Stimulated activated memory B cell treated with anti-CD40 and anti-IgM and Interleukin-4, amounts not matched to agents 10 μg/mL and 1 μg/mL and 100 μg/mL, for 72 hours (primary cell): Measurements from ENCODE around the gene RTN1.

ENCODE experiments used
- ATAC-seq: fragments of 150-1000 bp; cut with Tn5 transposase; 2 replicates; pipeline ENCODE4 v1.10.0; 2021
- H3K27ac Mint-ChIP-seq: one replicate; pipeline ENCODE4 v1.8.0; 2022; ENCODE audit warnings: mild to moderate bottlenecking, mixed read lengths
- H3K27me3 Mint-ChIP-seq: one replicate; pipeline ENCODE4 v1.8.0; 2022; ENCODE audit warnings: mixed read lengths
- H3K36me3 Mint-ChIP-seq: one replicate; pipeline ENCODE4 v1.8.0; 2022; ENCODE audit warnings: mixed read lengths
- H3K4me1 Mint-ChIP-seq: one replicate; pipeline ENCODE4 v1.8.0; 2022; ENCODE audit warnings: mixed read lengths
- H3K4me3 Mint-ChIP-seq: one replicate; pipeline ENCODE4 v1.8.0; 2022; ENCODE audit warnings: mild to moderate bottlenecking, moderate library complexity, mixed read lengths
- H3K9me3 Mint-ChIP-seq: one replicate; pipeline ENCODE4 v1.8.0; 2022; ENCODE audit warnings: mixed read lengths

RTN1 gene

DNA sequence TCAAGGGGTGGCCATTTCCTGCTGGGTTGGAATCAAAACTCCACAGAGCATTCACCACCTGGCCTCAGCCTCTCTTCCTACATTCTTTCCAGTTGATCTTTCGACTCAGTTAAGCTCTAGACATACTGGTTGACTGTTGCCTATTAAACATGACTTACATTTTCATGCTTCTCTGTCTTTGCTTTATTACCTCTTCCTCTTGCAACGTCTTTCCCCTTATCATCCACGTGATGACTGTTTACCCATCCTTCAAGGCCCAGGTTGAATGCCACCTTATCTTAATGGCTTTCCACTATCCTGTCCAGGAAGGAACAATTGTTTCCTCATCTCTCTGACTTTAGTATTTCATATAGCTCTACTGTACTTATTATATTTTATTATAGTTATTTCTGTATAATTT is 269.5 kb downstream of the RTN1 start:
- ATAC-seq = no peak
- no peaks in the 10 kb centered on the region for H3K36me3 Mint-ChIP-seq
- peaks cover 19% of the 10 kb centered on the region for H3K27me3 Mint-ChIP-seq
- no peaks in the 10 kb centered on the region for H3K4me1 Mint-ChIP-seq
- H3K4me3 Mint-ChIP-seq = no peak overlapping the region
- no peaks in the 10 kb centered on the region for H3K9me3 Mint-ChIP-seq
- H3K27ac Mint-ChIP-seq = no peak overlapping the region

DNA sequence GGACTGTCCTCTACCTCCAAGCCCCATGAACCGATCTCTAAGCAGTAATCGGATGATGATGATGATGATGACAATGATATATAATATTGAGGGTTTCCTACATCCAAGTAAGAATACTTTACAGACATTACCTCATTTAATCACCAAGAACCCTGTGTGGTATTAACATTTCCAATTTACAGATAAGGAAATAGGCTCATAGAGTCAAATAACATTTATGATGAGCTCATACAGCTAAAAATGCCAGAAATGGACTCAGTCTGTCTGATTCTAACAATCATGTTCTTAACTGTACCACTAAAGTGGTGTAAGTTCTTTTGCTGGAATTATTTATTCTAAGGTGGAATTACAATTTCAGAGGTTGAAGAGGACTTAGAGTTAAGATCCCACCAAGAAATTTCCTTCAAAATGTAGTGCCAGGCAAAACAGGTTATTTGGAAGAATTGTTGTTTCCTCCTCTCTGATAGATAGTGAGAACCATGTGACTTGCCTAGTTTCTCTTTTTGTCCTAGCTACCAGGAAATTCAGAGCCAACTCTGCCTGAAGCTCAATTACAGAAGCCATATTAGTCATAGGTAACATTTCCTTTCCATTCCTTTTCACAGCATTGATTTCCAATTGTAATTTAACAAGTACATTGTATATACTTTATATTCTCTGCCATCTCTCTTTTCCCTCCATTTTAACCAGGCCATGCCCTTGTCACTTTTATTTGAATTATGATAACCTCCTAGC is 270.2 kb downstream of the RTN1 start:
- no peak for ATAC-seq
- Mint-ChIP-seq H3K27ac (no peak overlapping the region), H3K4me3 (no peak overlapping the region), H3K9me3 (no peaks in the 10 kb centered on the region), H3K36me3 (no peaks in the 10 kb centered on the region), H3K27me3 (peaks cover 19% of the 10 kb centered on the region), H3K4me1 (no peaks in the 10 kb centered on the region)

DNA sequence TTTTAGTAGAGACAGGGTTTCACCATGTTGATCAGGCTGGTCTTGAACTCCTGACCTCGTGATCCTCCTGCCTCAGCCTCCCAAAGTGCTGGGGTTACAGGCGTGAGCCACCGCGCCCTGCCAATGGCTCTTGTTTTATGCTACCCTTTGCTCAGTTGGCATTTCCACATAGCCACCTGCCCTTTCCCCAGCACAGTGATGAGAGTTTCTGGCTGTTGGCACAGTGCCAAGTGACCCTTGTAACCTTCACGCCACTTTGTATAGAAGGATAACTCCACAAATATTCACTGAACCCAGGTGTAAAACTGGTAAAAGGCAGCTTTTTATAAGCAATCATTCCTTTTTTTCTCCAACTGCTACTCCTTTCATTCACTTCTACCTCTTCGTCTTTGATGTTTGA is 275.5 kb downstream of the RTN1 start:
- ATAC-seq = no peak
- H3K27me3 Mint-ChIP-seq = peaks cover 19% of the 10 kb centered on the region
- H3K36me3 Mint-ChIP-seq = no peaks in the 10 kb centered on the region
- H3K27ac Mint-ChIP-seq = no peak overlapping the region
- H3K4me1 Mint-ChIP-seq = no peaks in the 10 kb centered on the region
- no peak overlapping the region for H3K4me3 Mint-ChIP-seq
- peaks cover 3% of the 10 kb centered on the region for H3K9me3 Mint-ChIP-seq

DNA sequence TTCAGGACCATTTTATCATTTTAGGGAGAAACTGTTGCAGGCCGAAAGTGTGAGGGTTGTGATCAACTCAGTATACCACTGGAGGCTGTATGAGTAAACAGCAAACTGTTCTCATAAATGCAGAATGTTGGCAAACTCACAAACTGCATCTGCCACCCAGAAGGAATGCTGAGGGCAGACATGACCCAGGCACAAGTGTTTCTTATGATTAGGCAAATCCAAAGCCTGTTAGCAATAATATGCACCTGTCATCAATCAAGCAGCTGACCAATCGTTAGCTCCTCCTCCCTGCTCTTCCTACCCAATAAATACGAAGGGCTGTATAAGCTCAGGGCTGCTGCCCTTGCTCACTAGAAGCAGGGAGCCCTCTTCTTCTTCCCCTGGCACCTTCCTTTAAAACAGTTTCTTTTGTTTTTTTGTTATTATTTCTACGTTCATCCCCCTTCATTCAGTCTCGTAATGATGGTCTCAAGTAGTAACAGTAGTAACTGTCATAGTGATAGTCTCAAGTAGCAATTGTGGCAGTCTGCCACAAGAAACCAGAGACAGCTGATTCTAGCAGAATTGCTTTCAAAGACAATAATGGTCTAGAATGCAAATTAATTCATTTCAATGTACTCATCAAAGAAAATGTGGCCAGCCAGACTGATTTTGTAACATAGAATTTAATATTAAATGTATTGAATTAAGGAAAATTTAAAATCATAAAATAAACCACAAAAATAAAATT is 278.8 kb downstream of the RTN1 start:
- Mint-ChIP-seq H3K27ac (no peak overlapping the region), H3K36me3 (no peaks in the 10 kb centered on the region), H3K4me3 (no peak overlapping the region), H3K4me1 (no peaks in the 10 kb centered on the region), H3K27me3 (peaks cover 4% of the 10 kb centered on the region), H3K9me3 (peaks cover 3% of the 10 kb centered on the region)
- ATAC-seq = no peak

DNA sequence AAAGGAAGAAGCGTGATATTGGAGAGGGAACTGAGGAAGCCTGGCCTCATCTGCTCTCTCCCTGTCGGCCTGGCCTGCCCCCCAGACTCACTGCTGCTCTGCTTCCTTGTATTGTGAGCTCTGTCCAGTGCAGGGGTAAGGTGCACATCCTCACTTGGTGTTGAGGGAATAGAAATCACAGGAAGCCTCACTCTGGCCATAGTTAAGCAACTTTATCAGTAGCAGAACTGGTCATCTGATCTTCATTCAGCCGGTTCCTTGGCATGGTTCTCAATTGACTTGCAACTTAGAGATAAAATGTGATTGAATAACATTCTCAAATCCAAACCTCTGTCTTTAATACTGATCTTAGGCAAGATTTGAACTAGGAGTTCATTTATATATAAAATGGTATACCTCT is 282.5 kb downstream of the RTN1 start:
- ATAC-seq = no peak
- no peaks in the 10 kb centered on the region for H3K27me3 Mint-ChIP-seq
- H3K9me3 Mint-ChIP-seq = peaks cover 3% of the 10 kb centered on the region
- H3K27ac Mint-ChIP-seq = no peak overlapping the region
- H3K4me1 Mint-ChIP-seq = peaks cover 6% of the 10 kb centered on the region
- no peaks in the 10 kb centered on the region for H3K36me3 Mint-ChIP-seq
- no peak overlapping the region for H3K4me3 Mint-ChIP-seq

- ATAC-seq = no peak
- Mint-ChIP-seq H3K4me3 (peak overlapping the region; percentile 66), H3K27me3 (no peaks in the 10 kb centered on the region), H3K9me3 (no peaks in the 10 kb centered on the region), H3K4me1 (peaks cover 6% of the 10 kb centered on the region), H3K27ac (no peak overlapping the region), H3K36me3 (no peaks in the 10 kb centered on the region)
Observed at GRCh38 chr14:59585891-59586554, 284.6 kb downstream of the RTN1 start.

DNA sequence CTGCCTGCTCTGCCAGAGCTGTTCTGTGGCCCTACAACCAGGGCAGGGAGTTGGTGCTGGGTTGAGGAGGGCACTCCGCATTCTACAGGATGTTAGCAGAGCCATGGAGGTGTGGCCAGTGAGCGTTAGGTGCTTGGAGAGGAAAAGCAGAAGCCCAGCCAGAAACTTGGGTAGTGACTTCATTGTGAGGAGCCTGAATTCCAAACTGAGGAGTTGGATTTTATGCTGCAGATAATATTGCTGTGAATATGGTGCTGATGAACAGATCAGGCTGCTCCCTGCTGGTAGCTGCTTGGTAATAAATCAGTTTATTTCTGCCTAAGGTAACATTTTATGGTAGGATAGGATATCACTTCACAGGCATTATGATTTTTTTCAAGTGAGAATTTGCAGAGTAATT is 286.8 kb downstream of the RTN1 start:
- no peak overlapping the region for H3K4me3 Mint-ChIP-seq
- no peak overlapping the region for H3K27ac Mint-ChIP-seq
- no peak for ATAC-seq
- H3K4me1 Mint-ChIP-seq = peaks cover 6% of the 10 kb centered on the region
- no peaks in the 10 kb centered on the region for H3K27me3 Mint-ChIP-seq
- no peaks in the 10 kb centered on the region for H3K36me3 Mint-ChIP-seq
- no peaks in the 10 kb centered on the region for H3K9me3 Mint-ChIP-seq

DNA sequence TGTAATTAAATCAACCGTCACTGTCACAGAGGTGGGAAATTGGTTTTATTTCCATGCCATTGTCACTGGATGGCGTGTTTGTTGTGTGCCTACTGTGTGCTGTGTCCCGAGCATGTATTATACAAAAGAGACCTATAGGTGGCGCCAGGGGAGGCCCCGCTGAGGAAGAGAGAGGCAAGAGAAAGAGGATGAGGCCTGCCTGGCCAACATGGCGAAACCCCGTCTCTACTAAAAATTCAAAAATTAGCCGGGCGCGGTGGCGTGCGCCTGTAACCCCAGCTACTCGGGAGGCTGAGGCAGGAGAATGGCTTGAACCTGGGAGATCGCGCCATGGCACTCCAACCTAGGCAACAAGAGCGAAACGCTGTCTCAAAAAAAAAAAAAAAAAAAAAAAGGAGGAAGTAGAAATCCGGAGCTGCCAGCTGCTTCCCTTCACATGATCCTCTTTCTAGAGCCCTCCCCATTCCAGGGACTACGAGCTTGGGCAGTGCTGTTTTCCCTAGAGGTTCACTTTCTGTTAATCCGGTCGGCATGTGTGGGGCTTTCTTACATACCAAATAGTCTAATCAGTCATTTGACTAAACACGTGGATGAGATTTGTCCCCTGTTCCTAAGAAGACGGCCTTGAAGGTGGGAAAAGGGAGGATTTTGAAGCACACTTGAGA is 287.6 kb downstream of the RTN1 start:
- H3K9me3 Mint-ChIP-seq = no peaks in the 10 kb centered on the region
- ATAC-seq = no peak
- H3K36me3 Mint-ChIP-seq = no peaks in the 10 kb centered on the region
- H3K27me3 Mint-ChIP-seq = no peaks in the 10 kb centered on the region
- H3K4me3 Mint-ChIP-seq = no peak overlapping the region
- peaks cover 6% of the 10 kb centered on the region for H3K4me1 Mint-ChIP-seq
- no peak overlapping the region for H3K27ac Mint-ChIP-seq

DNA sequence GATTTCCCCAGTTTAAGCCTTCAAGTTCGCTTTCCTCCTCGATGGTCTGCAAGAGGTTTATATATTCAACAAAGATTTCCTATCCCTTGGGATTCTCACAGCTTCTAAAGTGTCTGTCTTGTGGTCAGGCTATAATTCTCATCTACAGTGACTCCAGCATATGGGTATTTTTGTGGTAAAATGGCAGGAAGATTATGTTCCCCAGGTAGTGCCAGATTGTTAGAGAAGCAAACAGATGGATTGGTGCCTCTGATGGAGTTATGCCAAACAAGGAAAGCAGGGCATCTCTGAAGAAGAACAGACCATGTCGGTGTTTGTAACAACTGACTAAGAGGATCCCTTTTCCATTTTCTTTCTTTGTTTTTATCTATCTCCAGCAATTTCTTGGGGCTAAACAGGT is 288.4 kb downstream of the RTN1 start:
- H3K9me3 Mint-ChIP-seq = no peaks in the 10 kb centered on the region

DNA sequence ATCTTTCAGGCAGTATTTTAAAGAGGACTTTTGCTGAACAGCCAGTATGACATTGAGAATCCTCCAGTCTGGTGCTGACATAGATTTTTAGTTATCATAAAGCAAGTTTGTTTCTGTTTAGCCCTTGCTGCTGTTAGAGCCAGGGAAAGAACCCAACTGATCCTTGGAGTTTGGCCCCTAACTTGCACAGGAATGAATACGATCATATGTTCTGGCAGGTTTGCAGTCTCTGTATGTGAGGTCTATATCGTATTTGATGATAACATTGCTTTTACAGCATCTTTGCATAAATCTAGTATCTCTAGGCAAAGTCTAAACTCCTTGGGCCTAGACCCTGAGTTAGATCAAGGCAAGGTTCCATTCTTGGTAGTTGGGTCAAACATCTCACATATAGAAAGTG is 289.7 kb downstream of the RTN1 start:
- Mint-ChIP-seq H3K4me1 (peaks cover 14% of the 10 kb centered on the region), H3K4me3 (no peak overlapping the region), H3K27ac (no peak overlapping the region), H3K36me3 (no peaks in the 10 kb centered on the region), H3K9me3 (no peaks in the 10 kb centered on the region), H3K27me3 (no peaks in the 10 kb centered on the region)
- no peak for ATAC-seq

More for the DNA sequence above, 288.4 kb downstream of the RTN1 start:
- Mint-ChIP-seq H3K27me3 (no peaks in the 10 kb centered on the region), H3K27ac (no peak overlapping the region), H3K36me3 (no peaks in the 10 kb centered on the region), H3K4me3 (no peak overlapping the region), H3K4me1 (peaks cover 6% of the 10 kb centered on the region)
- no peak for ATAC-seq

DNA sequence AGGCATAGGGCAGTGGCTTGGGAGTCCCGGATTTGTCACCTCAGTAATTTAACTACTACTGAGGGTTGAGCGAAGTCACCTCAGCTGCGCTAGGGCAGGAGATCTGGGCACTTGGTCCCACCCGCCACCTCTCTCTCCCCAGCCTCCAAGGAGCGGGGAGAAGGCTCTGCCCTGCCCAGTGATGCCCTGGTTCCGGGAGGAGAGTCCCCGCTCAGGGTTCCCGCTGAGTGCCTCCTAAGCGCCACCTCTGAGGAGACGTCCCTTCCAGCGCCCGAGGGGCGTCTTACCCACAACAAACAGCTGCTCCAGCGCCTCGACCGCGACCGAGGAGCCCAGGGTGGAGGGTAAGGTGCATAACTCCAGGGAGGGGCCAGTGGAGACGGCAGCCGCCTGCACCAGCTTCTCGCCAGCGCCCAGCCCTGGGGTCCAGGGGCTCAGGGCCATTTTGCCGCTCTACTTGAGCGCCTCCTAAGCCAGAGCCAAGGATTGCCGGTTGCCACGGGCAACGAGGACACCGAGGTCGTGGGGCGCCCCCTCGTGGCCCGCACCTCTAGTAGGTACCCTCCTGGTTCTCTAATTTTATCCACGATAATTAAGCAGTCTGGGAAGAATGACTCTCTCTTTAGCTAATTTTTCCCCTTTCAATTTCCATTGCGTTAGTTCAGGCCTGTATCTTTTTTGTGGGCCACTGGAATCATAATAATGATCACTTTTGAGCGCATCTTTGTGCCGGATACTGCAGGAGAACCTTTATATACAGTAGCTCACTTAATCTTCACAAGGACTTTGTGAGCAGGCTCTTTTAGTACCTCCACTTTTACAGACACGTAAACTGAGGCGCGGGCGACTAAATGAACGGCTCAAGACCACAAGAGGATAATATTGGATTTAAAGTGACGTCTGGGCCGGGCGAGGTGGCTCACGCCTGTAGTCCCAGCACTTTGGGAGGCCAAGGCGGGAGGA is 294.0 kb downstream of the RTN1 start, which contains the start of gene CCDC175:
Gene CCDC175 (minus strand): TSS at position 481 of the 963 bp plus-strand sequence. CDS start 37 bp downstream, at position 444.
- H3K36me3 Mint-ChIP-seq = no peaks in the 10 kb centered on the region
- H3K4me1 Mint-ChIP-seq = peaks cover 14% of the 10 kb centered on the region
- H3K27ac Mint-ChIP-seq = peak within 1 kb of the TSS; percentile 44
- H3K4me3 Mint-ChIP-seq = peak within 1 kb of the TSS; percentile 77
- peak; percentile 90 for ATAC-seq
- H3K9me3 Mint-ChIP-seq = no peaks in the 10 kb centered on the region
- no peaks in the 10 kb centered on the region for H3K27me3 Mint-ChIP-seq

- Mint-ChIP-seq H3K9me3 (no peaks in the 10 kb centered on the region), H3K36me3 (no peaks in the 10 kb centered on the region), H3K27ac (no peak overlapping the region), H3K4me3 (no peak overlapping the region), H3K4me1 (no peaks in the 10 kb centered on the region), H3K27me3 (peaks cover 15% of the 10 kb centered on the region)
- no peak for ATAC-seq
Observed at GRCh38 chr14:59570122-59570521, 300.5 kb downstream of the RTN1 start.

DNA sequence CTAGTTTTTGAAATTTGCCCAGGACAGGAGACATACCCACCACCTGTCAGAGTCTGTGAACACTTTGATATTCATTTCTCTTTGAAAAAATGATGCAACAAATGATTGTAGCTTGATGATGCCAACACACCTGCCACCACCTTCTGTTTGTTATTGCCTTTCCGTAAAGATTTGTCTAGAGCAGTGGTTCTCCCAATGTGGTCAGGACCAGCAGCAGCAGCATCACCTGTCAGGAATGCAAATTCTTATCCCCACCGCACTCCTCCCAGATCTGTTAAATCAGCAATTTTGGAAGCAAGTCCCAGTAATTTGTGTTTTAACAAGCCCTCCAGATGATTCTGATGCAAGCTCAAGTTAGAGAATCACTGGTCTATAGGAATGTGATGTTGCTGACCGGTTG is 303.9 kb downstream of the RTN1 start:
- Mint-ChIP-seq H3K27me3 (peaks cover 36% of the 10 kb centered on the region), H3K36me3 (no peaks in the 10 kb centered on the region), H3K9me3 (no peaks in the 10 kb centered on the region), H3K4me3 (no peak overlapping the region), H3K27ac (no peak overlapping the region), H3K4me1 (no peaks in the 10 kb centered on the region)
- no peak for ATAC-seq

DNA sequence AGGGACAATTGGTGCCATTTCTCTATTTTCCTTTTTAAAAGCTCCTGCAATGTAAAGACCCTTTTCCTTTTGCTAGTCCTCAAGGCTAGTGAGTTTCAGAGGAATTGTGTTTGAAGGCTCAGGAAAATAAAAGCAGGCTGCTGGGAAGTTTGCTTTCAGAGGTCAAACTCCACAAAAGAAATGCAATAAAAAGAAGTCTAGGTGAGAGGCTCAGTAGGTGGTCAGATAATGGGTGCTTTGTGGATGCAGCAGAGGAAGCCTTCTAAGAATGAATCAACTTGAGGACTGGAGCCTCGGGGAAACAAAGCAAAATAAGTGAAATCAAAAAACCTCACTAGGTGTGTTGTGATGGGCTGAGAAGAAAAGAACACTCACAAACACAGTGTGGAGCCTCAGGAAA is 304.3 kb downstream of the RTN1 start:
- Mint-ChIP-seq H3K4me3 (no peak overlapping the region), H3K36me3 (no peaks in the 10 kb centered on the region), H3K27ac (no peak overlapping the region), H3K4me1 (no peaks in the 10 kb centered on the region), H3K27me3 (peaks cover 36% of the 10 kb centered on the region), H3K9me3 (no peaks in the 10 kb centered on the region)
- ATAC-seq = no peak
